BLaER1 (cell line): ENCODE results near the gene KRTAP9-9.
"Not testable (repeated sequence)": the region's sequence is repeated elsewhere in the genome, so short reads cannot be mapped to it uniquely, and the experiment has no call there.

Source experiments
- H3K27ac ChIP-seq: shearing (Covaris generic); formaldehyde crosslinking; 2 replicates; pipeline ENCODE4 v1.8.1; 2022
- H3K27me3 ChIP-seq: shearing (Covaris generic); formaldehyde crosslinking; 2 replicates; pipeline ENCODE4 v1.8.1; 2022
- H3K36me3 ChIP-seq: shearing (Covaris generic); formaldehyde crosslinking; 2 replicates; pipeline ENCODE4 v1.8.1; 2022
- H3K4me1 ChIP-seq: shearing (Covaris generic); formaldehyde crosslinking; 2 replicates; pipeline ENCODE4 v1.8.1; 2022
- H3K4me2 ChIP-seq: shearing (Covaris generic); formaldehyde crosslinking; 2 replicates; pipeline ENCODE4 v1.8.1; 2022
- H3K4me3 ChIP-seq: shearing (Covaris generic); formaldehyde crosslinking; 2 replicates; pipeline ENCODE4 v1.8.1; 2022
- H3K9ac ChIP-seq: shearing (Covaris generic); formaldehyde crosslinking; 2 replicates; pipeline ENCODE4 v1.8.1; 2022
- H3K9me3 ChIP-seq: shearing (Covaris generic); formaldehyde crosslinking; 2 replicates; pipeline ENCODE4 v1.8.1; 2022
- H4K20me1 ChIP-seq: shearing (Covaris generic); formaldehyde crosslinking; 2 replicates; pipeline ENCODE4 v1.8.1; 2022
- Cebpa-rat ChIP-seq: shearing (Covaris generic); IDR thresholded peaks from 2 replicates; pipeline ENCODE4 v1.8.1; 2022

The KRTAP9-9 gene

GRCh38 chr17:41271858-41272257 lies 16.7 kb downstream of the KRTAP9-9 start:
- H3K36me3 ChIP-seq = no peaks in the 10 kb centered on the region
- no peak overlapping the region for H3K27ac ChIP-seq
- no peaks in the 10 kb centered on the region for H3K27me3 ChIP-seq
- no peaks in the 10 kb centered on the region for H4K20me1 ChIP-seq
- H3K4me3 ChIP-seq = no peak overlapping the region
- H3K4me1 ChIP-seq = no peaks in the 10 kb centered on the region
- H3K9ac ChIP-seq = no peak overlapping the region
- no peak for TF ChIP-seq Cebpa-rat
- H3K9me3 ChIP-seq = no peaks in the 10 kb centered on the region
- H3K4me2 ChIP-seq = no peak overlapping the region

DNA sequence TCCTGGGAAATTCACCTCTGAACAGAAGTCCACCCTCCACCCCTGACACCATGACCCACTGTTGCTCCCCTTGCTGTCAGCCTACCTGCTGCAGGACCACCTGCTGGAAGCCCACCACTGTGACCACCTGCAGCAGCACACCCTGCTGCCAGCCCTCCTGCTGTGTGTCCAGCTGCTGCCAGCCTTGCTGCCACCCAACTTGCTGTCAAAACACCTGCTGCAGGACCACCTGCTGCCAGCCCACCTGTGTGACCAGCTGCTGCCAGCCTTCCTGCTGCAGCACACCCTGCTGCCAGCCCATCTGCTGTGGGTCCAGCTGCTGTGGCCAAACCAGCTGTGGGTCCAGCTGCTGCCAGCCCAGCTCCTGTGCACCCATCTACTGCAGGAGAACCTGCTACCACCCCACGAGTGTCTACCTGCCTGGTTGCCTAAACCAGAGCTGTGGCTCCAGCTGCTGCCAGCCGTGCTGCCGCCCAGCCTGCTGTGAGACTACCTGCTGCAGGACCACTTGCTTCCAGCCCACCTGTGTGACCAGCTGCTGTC lies 20.5 kb downstream of the KRTAP9-9 start, which contains the start of gene KRTAP9-7:
TSS of gene KRTAP9-7 (plus strand) at position 51 of the 543 bp plus-strand sequence. CDS start at position 51, 0 bp downstream.
- H4K20me1 ChIP-seq, H3K4me2 ChIP-seq, H3K9ac ChIP-seq, H3K9me3 ChIP-seq, H3K27me3 ChIP-seq, H3K36me3 ChIP-seq, H3K4me1 ChIP-seq, H3K27ac ChIP-seq, H3K4me3 ChIP-seq: not testable (repeated sequence)

GRCh38 chr17:41278176-41278955 lies 23.2 kb downstream of the KRTAP9-9 start:
- TF ChIP-seq Cebpa-rat = no peak
- H3K4me2 ChIP-seq = no peak overlapping the region
- H3K9ac ChIP-seq = no peak overlapping the region
- H3K4me3 ChIP-seq = no peak overlapping the region
- H3K4me1 ChIP-seq = no peaks in the 10 kb centered on the region
- H3K36me3 ChIP-seq = no peaks in the 10 kb centered on the region
- no peaks in the 10 kb centered on the region for H4K20me1 ChIP-seq
- no peak overlapping the region for H3K27ac ChIP-seq
- no peaks in the 10 kb centered on the region for H3K27me3 ChIP-seq
- no peaks in the 10 kb centered on the region for H3K9me3 ChIP-seq

DNA sequence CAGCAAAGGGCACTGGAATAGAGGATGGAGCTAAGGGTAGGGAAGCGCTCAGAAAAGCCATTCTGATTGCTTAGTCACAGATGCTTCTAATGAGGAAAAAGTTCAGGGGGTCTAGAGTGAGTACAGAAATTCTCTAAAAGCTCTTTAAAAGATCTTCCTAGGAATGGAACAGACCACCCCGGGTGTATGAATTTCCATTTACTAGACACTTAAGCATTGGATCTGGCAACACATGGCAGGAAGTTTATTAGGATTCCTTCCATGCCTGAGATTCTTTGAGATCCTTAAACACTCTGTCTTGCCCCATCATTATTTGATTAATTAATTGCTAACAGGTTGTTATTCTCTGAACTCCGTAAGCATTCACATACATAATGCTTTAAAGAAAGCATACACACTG lies 28.9 kb downstream of the KRTAP9-9 start:
- no peaks in the 10 kb centered on the region for H3K36me3 ChIP-seq
- no peaks in the 10 kb centered on the region for H3K4me1 ChIP-seq
- H3K9ac ChIP-seq = no peak overlapping the region
- no peaks in the 10 kb centered on the region for H3K9me3 ChIP-seq
- H4K20me1 ChIP-seq = no peaks in the 10 kb centered on the region
- H3K27me3 ChIP-seq = no peaks in the 10 kb centered on the region
- H3K4me3 ChIP-seq = no peak overlapping the region
- TF ChIP-seq Cebpa-rat = no peak
- no peak overlapping the region for H3K27ac ChIP-seq
- no peak overlapping the region for H3K4me2 ChIP-seq

DNA sequence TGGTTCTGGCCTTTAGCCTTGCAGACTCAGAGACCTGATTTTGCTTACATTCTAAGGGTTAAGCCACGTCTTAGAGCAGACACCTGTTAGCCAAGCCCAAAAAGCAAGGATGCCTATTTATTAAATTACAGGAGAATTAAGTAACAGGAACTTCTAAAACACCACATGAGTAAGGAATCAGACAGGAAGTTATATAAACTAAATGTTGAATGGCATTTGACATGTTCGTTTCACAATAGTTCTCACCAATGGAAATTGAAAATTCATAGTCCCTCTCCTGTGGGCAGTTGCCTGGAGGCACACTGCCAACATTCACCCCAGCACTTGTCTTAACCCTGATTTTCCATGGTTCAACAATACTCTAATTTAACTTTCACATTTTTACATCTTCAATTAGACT lies 29.4 kb downstream of the KRTAP9-9 start:
- H3K9ac ChIP-seq = no peak overlapping the region
- no peak overlapping the region for H3K4me2 ChIP-seq
- H3K27ac ChIP-seq = no peak overlapping the region

GRCh38 chr17:41287050-41287449 lies 31.9 kb downstream of the KRTAP9-9 start:
- Histone ChIP-seq H3K36me3 (no peaks in the 10 kb centered on the region), H3K9me3 (no peaks in the 10 kb centered on the region), H3K4me1 (no peaks in the 10 kb centered on the region), H3K27ac (no peak overlapping the region), H3K4me2 (no peak overlapping the region), H3K27me3 (no peaks in the 10 kb centered on the region), H4K20me1 (no peaks in the 10 kb centered on the region), H3K9ac (no peak overlapping the region), H3K4me3 (no peak overlapping the region)
- TF ChIP-seq Cebpa-rat = no peak

More for the DNA sequence above, 29.4 kb downstream of the KRTAP9-9 start:
- Histone ChIP-seq H3K4me3 (no peak overlapping the region), H4K20me1 (no peaks in the 10 kb centered on the region), H3K4me1 (no peaks in the 10 kb centered on the region), H3K36me3 (no peaks in the 10 kb centered on the region), H3K9me3 (no peaks in the 10 kb centered on the region), H3K27me3 (no peaks in the 10 kb centered on the region)
- no peak for TF ChIP-seq Cebpa-rat

DNA sequence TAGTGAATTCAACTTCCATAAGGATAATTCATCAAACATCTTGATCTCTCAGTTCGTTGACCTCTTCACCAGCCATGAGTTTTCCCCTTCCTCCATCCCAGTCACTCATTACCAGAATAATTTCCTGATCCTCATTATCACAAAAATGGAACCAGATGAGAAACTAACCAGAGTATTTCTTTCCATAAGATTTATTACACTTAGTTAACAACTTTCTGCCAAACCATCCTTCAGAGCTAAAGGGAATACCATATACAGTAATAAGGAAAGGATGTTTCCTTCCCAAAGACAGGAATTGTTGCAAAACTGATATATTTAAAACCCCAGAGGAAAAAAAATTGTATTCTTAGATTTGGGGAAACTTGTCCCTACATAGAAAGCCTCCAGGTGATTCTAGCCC lies 38.8 kb downstream of the KRTAP9-9 start:
- no peaks in the 10 kb centered on the region for H3K4me1 ChIP-seq
- TF ChIP-seq Cebpa-rat = no peak
- H3K36me3 ChIP-seq = no peaks in the 10 kb centered on the region
- no peak overlapping the region for H3K4me3 ChIP-seq
- H3K9me3 ChIP-seq = peaks cover 2% of the 10 kb centered on the region; the same call in 1 of the 2 replicates
- H4K20me1 ChIP-seq = no peaks in the 10 kb centered on the region
- H3K9ac ChIP-seq = no peak overlapping the region
- H3K4me2 ChIP-seq = no peak overlapping the region
- H3K27me3 ChIP-seq = no peaks in the 10 kb centered on the region
- H3K27ac ChIP-seq = no peak overlapping the region

DNA sequence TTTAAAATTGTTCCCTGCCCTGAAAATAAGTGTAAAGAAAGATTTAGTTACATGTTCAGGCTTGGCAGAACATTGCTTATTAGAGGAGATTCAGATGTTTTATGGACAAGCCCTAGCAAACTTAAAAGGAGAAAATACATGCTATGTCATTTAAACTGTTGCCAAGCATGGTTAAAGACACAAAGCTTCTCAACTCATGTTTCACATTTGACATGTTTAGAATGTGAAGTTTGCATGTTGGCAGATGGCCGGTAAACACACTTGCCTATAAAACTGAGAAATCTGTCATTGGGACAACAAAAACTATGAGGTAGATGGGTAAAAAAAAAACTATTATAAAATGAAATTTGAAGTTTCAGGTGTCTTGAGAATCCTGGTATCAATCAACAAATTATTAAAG lies 41.7 kb downstream of the KRTAP9-9 start:
- TF ChIP-seq Cebpa-rat = no peak
- no peak overlapping the region for H3K4me3 ChIP-seq

GRCh38 chr17:41298458-41299135 lies 43.4 kb downstream of the KRTAP9-9 start:
- H3K4me1 ChIP-seq = no peaks in the 10 kb centered on the region
- no peak for TF ChIP-seq Cebpa-rat
- H3K4me3 ChIP-seq = no peak overlapping the region
- H4K20me1 ChIP-seq = no peaks in the 10 kb centered on the region
- no peak overlapping the region for H3K4me2 ChIP-seq
- H3K9me3 ChIP-seq = no peaks in the 10 kb centered on the region; the same call in 1 of the 2 replicates
- no peaks in the 10 kb centered on the region for H3K36me3 ChIP-seq
- no peak overlapping the region for H3K9ac ChIP-seq
- H3K27me3 ChIP-seq = no peaks in the 10 kb centered on the region
- no peak overlapping the region for H3K27ac ChIP-seq

More for the DNA sequence above, 41.7 kb downstream of the KRTAP9-9 start:
- Histone ChIP-seq H3K27ac (no peak overlapping the region), H3K36me3 (no peaks in the 10 kb centered on the region), H4K20me1 (no peaks in the 10 kb centered on the region), H3K27me3 (no peaks in the 10 kb centered on the region), H3K4me2 (no peak overlapping the region), H3K4me1 (no peaks in the 10 kb centered on the region), H3K9me3 (peaks cover 2% of the 10 kb centered on the region; the same call in 1 of the 2 replicates), H3K9ac (no peak overlapping the region)

GRCh38 chr17:41301204-41301790 lies 46.1 kb downstream of the KRTAP9-9 start:
- H3K27ac ChIP-seq = no peak overlapping the region
- H3K4me1 ChIP-seq = no peaks in the 10 kb centered on the region
- no peak overlapping the region for H3K9ac ChIP-seq
- H3K36me3 ChIP-seq = no peaks in the 10 kb centered on the region
- H3K4me3 ChIP-seq = no peak overlapping the region
- H3K4me2 ChIP-seq = no peak overlapping the region
- no peaks in the 10 kb centered on the region for H3K27me3 ChIP-seq
- TF ChIP-seq Cebpa-rat = no peak
- no peaks in the 10 kb centered on the region for H4K20me1 ChIP-seq
- no peaks in the 10 kb centered on the region for H3K9me3 ChIP-seq
